ENCODE results near the gene NXPE3. TPM values are rescaled to one million over a fixed set of nuclear protein-coding genes. Genes with fewer than 3 reads are reported as not detected.

The NXPE3 gene
- total RNA-seq, 1 donor, result 11.2 TPM

DNA sequence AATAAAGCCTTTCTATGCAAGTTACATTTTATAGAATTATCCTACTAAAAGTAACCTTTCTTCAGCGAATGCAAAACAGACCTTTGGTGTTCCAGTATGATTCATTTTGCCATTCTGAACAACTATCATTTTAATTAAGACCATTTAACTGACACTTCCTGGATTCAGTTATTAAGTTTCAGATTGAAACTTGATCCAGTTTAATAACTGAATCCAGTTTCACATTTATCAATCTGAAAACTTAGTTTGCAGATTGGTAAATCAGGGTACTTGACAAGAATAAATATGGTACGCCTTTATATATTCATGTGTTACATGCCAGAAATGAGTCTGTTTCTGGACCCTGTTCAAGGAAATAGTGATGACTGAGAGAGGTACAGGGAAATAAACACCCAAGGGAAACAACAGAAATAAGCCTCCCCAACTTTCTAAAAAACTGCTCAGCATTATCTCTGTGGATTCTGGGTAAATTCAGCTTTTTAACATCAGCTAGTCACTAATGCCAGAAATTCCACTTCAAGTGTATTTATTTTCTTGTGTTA is 47.0 kb downstream of the NXPE3 start:
- Histone ChIP-seq H3K27ac (ENCODE audit: low read depth, low read length) (peak overlapping the region; percentile 52), H3K9me3 (ENCODE audit: low read depth, low read length) (no peaks in the 10 kb centered on the region), H3K36me3 (ENCODE audit: insufficient read depth, low read length) (peaks cover 10% of the 10 kb centered on the region), H3K4me1 (ENCODE audit: insufficient read depth, low read length) (peaks cover 40% of the 10 kb centered on the region), H3K4me3 (ENCODE audit: insufficient read depth, low read length) (no peak overlapping the region), H3K4me2 (ENCODE audit: insufficient read depth, low read length) (no peak overlapping the region), H3K79me2 (ENCODE audit: insufficient read depth, low read length) (peaks cover 3% of the 10 kb centered on the region), H4K20me1 (ENCODE audit: insufficient read depth, low read length) (no peaks in the 10 kb centered on the region), H2AFZ (ENCODE audit: low read length) (no peak overlapping the region), H3K27me3 (ENCODE audit: insufficient read depth, low read length) (no peaks in the 10 kb centered on the region)
- TF ChIP-seq, protein P1, sequence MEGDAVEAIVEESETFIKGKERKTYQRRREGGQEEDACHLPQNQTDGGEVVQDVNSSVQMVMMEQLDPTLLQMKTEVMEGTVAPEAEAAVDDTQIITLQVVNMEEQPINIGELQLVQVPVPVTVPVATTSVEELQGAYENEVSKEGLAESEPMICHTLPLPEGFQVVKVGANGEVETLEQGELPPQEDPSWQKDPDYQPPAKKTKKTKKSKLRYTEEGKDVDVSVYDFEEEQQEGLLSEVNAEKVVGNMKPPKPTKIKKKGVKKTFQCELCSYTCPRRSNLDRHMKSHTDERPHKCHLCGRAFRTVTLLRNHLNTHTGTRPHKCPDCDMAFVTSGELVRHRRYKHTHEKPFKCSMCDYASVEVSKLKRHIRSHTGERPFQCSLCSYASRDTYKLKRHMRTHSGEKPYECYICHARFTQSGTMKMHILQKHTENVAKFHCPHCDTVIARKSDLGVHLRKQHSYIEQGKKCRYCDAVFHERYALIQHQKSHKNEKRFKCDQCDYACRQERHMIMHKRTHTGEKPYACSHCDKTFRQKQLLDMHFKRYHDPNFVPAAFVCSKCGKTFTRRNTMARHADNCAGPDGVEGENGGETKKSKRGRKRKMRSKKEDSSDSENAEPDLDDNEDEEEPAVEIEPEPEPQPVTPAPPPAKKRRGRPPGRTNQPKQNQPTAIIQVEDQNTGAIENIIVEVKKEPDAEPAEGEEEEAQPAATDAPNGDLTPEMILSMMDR (IDR thresholded peaks at IDR 0.05; ENCODE audit: extremely low read depth, low read depth, low read length), result no peak
- no peak for DNase-seq (ENCODE audit: insufficient read length, low spot score, missing footprints)

DNA sequence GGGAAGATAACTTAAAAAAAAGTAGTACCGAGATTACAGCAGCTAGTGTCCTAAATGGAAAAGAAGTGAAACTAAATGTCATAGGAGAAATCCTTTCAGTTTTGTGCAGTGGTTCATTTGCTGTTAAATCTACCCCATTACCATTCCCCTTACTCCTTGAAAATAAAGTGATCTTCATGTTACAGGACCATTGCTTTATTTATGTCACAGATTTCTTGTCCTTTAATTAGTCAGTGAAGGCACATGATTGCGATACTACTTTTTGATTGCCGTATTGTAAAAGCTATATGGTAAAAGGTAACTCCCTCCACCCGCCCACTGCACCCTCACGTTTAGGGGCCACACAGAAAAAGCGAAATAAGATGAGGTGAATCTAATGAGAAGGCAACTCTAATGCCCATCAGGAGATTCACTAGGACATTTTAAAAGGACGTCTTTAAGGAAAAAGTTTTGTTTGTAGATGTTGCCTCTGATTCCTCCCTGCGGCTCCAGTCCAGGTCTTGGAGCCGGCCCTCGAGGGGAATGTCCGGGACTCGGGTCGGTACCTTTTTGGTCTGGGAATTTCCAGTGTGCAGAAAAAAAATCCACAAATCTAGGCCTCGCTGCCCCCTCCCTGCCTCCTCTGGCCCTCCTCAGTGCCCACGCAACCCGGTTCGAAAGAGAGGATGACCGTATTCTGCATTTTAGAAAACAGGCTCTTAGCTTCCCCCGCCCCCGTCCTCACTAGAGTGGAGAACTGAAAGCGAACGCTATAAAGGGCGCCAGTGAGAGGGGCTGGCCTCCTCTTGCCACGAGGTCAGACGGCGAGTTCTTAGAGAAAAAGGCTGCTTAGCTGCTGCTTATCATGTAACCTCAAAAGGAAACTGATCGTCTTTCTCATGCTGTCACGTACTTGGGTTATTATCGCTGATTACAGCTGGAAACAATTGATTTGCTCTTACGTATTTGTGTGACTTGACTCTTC is 48.5 kb downstream of the NXPE3 start:
- peaks cover 40% of the 10 kb centered on the region for H3K4me1 ChIP-seq (ENCODE audit: insufficient read depth, low read length)
- H2AFZ ChIP-seq (ENCODE audit: low read length), result peak overlapping the region; percentile 60
- H3K4me2 ChIP-seq (ENCODE audit: insufficient read depth, low read length), result peak overlapping the region; percentile 88
- H3K27me3 ChIP-seq (ENCODE audit: insufficient read depth, low read length), result no peaks in the 10 kb centered on the region
- no peaks in the 10 kb centered on the region for H3K36me3 ChIP-seq (ENCODE audit: insufficient read depth, low read length)
- peak; percentile 77 for DNase-seq (ENCODE audit: insufficient read length, low spot score, missing footprints)
- TF ChIP-seq, protein P1 (IDR thresholded peaks at IDR 0.05; ENCODE audit: extremely low read depth, low read depth, low read length), result no peak
- H3K27ac ChIP-seq (ENCODE audit: low read depth, low read length), result peak overlapping the region; percentile 93
- peak overlapping the region; percentile 67 for H3K4me3 ChIP-seq (ENCODE audit: insufficient read depth, low read length)
- no peaks in the 10 kb centered on the region for H4K20me1 ChIP-seq (ENCODE audit: insufficient read depth, low read length)
- H3K79me2 ChIP-seq (ENCODE audit: insufficient read depth, low read length), result peaks cover 3% of the 10 kb centered on the region
- no peaks in the 10 kb centered on the region for H3K9me3 ChIP-seq (ENCODE audit: low read depth, low read length)

DNA sequence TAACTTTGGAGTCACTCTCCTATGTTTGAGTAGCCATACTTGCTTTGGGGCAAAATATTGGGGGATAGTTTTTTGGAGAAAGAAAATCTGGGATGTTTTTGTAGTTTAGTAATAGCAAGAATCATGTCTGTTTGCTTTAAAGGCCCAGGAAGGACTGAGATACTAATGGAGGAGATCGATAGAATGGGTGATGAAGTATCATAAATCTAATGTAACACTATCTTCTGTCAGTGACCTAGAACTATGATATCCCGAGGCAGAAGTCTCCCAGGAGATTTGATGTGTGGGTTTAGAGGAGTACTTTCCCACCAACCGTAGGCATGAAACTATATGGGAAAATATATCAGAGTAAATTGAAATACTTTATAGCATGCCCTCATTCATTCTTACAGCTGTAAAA is 49.3 kb downstream of the NXPE3 start:
- Histone ChIP-seq H4K20me1 (ENCODE audit: insufficient read depth, low read length) (no peaks in the 10 kb centered on the region), H3K36me3 (ENCODE audit: insufficient read depth, low read length) (no peaks in the 10 kb centered on the region), H3K4me1 (ENCODE audit: insufficient read depth, low read length) (peaks cover 40% of the 10 kb centered on the region), H3K79me2 (ENCODE audit: insufficient read depth, low read length) (peaks cover 3% of the 10 kb centered on the region), H2AFZ (ENCODE audit: low read length) (no peak overlapping the region), H3K27ac (ENCODE audit: low read depth, low read length) (peak overlapping the region; percentile 93), H3K4me3 (ENCODE audit: insufficient read depth, low read length) (peak overlapping the region; percentile 67), H3K4me2 (ENCODE audit: insufficient read depth, low read length) (peak overlapping the region; percentile 88), H3K27me3 (ENCODE audit: insufficient read depth, low read length) (no peaks in the 10 kb centered on the region), H3K9me3 (ENCODE audit: low read depth, low read length) (no peaks in the 10 kb centered on the region)
- TF ChIP-seq, protein P1 (IDR thresholded peaks at IDR 0.05; ENCODE audit: extremely low read depth, low read depth, low read length), result no peak
- no peak for DNase-seq (ENCODE audit: insufficient read length, low spot score, missing footprints)
